ENCODE measurements around the gene OTUB1. TPM values are rescaled to one million over a fixed set of nuclear protein-coding genes. Genes with fewer than 3 reads are reported as not detected.

The OTUB1 gene
- total and polyA plus RNA-seq, 2 of the 13 experiments (the other 11 are each of a cell fraction or from before 2014, with no cell fraction given), result 58.8 to 130 TPM

DNA sequence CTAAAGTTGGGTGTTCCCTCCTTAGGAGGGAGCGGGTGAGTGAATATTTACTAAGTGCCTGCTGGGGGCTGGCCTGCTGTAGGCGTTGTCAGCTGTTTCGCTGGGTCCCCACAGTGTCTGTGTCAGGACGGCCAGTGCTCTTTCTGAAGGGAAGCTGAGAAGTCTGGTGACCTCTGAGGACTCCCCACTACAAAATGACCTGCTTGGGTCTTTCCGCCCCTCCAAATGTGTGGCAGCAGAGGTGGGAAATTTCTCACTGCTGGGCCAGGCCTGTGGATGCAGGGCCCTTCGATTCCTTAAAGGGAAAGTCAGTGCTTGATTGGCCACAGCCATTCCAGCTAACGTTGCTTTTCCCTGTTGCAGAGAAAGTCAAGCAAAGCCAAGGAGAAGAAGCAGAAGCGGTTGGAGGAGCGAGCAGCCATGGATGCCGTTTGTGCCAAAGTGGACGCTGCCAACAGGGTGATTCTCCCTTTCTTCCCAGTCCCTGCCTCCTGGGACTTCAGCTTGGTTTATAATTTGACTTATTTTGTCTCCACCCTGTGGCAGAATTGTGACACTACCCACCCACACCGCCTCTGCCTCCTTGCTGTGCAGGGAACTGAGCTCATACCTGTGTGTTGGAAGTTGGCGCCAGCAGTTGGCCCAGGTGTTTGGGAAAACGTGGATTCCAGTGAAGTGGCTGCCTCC, 40.6 kb upstream of the OTUB1 start (continued):
- 0 out of 2 replicates have a peak, but pooled peaks have one; percentile 21 for TF ChIP-seq HIC2 (CRISPR knock-in tag; IDR thresholded peaks at IDR 0.05; ENCODE audit: low read depth)
- peak; percentile 80 for TF ChIP-seq SMC3 (IDR thresholded peaks at IDR 0.05; ENCODE audit: low read length)
- TF ChIP-seq JUN (CRISPR knock-in tag; IDR thresholded peaks at IDR 0.05), result no peak
- 0 out of 2 replicates have a peak, but pooled peaks have one; percentile 42 for TF ChIP-seq ZIK1 (CRISPR knock-in tag; IDR thresholded peaks at IDR 0.05; ENCODE audit: borderline replicate concordance, low read depth)
- TF ChIP-seq FOXK2 (IDR thresholded peaks at IDR 0.05), result no peak
- 0 out of 2 replicates have a peak, but pooled peaks have one; percentile 21 for TF ChIP-seq ZBTB7B (CRISPR knock-in tag; IDR thresholded peaks at IDR 0.05)
- TF ChIP-seq TGIF2 (CRISPR knock-in tag; IDR thresholded peaks at IDR 0.05), result no peak
- peak; percentile 77 for TF ChIP-seq TEAD3 (CRISPR knock-in tag; optimal IDR thresholded peaks at IDR 0.05; ENCODE audit: borderline replicate concordance)
- TF ChIP-seq ZFY (CRISPR knock-in tag; IDR thresholded peaks at IDR 0.05), result peak; percentile 28; the same call in 1 of the 2 replicates
- TF ChIP-seq MIXL1 (CRISPR knock-in tag; IDR thresholded peaks at IDR 0.05), result 0 out of 2 replicates have a peak, but pooled peaks have one; percentile 20
- peak; percentile 24; the same call in 1 of the 2 replicates for TF ChIP-seq ZFX (CRISPR knock-in tag; IDR thresholded peaks at IDR 0.05; ENCODE audit: low read depth)
- TF ChIP-seq, protein P1, sequence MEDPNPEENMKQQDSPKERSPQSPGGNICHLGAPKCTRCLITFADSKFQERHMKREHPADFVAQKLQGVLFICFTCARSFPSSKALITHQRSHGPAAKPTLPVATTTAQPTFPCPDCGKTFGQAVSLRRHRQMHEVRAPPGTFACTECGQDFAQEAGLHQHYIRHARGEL (CRISPR knock-in tag; IDR thresholded peaks at IDR 0.05), result peak; percentile 99
- no peak for TF ChIP-seq ZBTB26 (CRISPR knock-in tag; IDR thresholded peaks at IDR 0.05; ENCODE audit: borderline replicate concordance)
- TF ChIP-seq, protein P2, sequence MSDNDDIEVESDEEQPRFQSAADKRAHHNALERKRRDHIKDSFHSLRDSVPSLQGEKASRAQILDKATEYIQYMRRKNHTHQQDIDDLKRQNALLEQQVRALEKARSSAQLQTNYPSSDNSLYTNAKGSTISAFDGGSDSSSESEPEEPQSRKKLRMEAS (IDR thresholded peaks at IDR 0.05), result 0 out of 2 replicates have a peak, but pooled peaks have one; percentile 22
- TF ChIP-seq, protein P3, sequence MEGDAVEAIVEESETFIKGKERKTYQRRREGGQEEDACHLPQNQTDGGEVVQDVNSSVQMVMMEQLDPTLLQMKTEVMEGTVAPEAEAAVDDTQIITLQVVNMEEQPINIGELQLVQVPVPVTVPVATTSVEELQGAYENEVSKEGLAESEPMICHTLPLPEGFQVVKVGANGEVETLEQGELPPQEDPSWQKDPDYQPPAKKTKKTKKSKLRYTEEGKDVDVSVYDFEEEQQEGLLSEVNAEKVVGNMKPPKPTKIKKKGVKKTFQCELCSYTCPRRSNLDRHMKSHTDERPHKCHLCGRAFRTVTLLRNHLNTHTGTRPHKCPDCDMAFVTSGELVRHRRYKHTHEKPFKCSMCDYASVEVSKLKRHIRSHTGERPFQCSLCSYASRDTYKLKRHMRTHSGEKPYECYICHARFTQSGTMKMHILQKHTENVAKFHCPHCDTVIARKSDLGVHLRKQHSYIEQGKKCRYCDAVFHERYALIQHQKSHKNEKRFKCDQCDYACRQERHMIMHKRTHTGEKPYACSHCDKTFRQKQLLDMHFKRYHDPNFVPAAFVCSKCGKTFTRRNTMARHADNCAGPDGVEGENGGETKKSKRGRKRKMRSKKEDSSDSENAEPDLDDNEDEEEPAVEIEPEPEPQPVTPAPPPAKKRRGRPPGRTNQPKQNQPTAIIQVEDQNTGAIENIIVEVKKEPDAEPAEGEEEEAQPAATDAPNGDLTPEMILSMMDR (CRISPR knock-in tag; IDR thresholded peaks at IDR 0.05), result peak; percentile 84
- TF ChIP-seq, protein P4, sequence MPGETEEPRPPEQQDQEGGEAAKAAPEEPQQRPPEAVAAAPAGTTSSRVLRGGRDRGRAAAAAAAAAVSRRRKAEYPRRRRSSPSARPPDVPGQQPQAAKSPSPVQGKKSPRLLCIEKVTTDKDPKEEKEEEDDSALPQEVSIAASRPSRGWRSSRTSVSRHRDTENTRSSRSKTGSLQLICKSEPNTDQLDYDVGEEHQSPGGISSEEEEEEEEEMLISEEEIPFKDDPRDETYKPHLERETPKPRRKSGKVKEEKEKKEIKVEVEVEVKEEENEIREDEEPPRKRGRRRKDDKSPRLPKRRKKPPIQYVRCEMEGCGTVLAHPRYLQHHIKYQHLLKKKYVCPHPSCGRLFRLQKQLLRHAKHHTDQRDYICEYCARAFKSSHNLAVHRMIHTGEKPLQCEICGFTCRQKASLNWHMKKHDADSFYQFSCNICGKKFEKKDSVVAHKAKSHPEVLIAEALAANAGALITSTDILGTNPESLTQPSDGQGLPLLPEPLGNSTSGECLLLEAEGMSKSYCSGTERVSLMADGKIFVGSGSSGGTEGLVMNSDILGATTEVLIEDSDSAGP (CRISPR knock-in tag; IDR thresholded peaks at IDR 0.05; ENCODE audit: borderline replicate concordance), result peak; percentile 85
- no peak for TF ChIP-seq ZNF34 (CRISPR knock-in tag; IDR thresholded peaks at IDR 0.05; ENCODE audit: borderline replicate concordance)
- TF ChIP-seq STAG1 (CRISPR knock-in tag; IDR thresholded peaks at IDR 0.05), result peak; percentile 88
- TF ChIP-seq ZNF124 (CRISPR knock-in tag; IDR thresholded peaks at IDR 0.05), result 0 out of 2 replicates have a peak, but pooled peaks have one; percentile 23
- TF ChIP-seq MYC (CRISPR knock-in tag; IDR thresholded peaks at IDR 0.05; ENCODE audit: borderline replicate concordance), result 0 out of 2 replicates have a peak, but pooled peaks have one; percentile 10
- TF ChIP-seq TOE1 (CRISPR knock-in tag; IDR thresholded peaks at IDR 0.05), result no peak
- TF ChIP-seq, protein P5, sequence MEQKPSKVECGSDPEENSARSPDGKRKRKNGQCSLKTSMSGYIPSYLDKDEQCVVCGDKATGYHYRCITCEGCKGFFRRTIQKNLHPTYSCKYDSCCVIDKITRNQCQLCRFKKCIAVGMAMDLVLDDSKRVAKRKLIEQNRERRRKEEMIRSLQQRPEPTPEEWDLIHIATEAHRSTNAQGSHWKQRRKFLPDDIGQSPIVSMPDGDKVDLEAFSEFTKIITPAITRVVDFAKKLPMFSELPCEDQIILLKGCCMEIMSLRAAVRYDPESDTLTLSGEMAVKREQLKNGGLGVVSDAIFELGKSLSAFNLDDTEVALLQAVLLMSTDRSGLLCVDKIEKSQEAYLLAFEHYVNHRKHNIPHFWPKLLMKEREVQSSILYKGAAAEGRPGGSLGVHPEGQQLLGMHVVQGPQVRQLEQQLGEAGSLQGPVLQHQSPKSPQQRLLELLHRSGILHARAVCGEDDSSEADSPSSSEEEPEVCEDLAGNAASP (CRISPR knock-in tag; IDR thresholded peaks at IDR 0.05; ENCODE audit: borderline replicate concordance), result peak; percentile 57; the same call in 1 of the 2 replicates
